ENCODE measurements around the gene KCNH5.

The KCNH5 gene

GRCh38 chr14:62663456-62663821 lies 381.8 kb downstream of the KCNH5 start:
- H3K36me3 Mint-ChIP-seq: no peaks in the 10 kb centered on the region
- H3K9me3 Mint-ChIP-seq: peaks cover 2% of the 10 kb centered on the region
- no peak overlapping the region for H3K4me3 Mint-ChIP-seq
- ATAC-seq (no peak), DNase-seq (ENCODE audit: low spot score in 2 of 2) (no peak)
- H3K4me1 Mint-ChIP-seq: no peaks in the 10 kb centered on the region
- no peak overlapping the region for H3K27ac Mint-ChIP-seq

DNA sequence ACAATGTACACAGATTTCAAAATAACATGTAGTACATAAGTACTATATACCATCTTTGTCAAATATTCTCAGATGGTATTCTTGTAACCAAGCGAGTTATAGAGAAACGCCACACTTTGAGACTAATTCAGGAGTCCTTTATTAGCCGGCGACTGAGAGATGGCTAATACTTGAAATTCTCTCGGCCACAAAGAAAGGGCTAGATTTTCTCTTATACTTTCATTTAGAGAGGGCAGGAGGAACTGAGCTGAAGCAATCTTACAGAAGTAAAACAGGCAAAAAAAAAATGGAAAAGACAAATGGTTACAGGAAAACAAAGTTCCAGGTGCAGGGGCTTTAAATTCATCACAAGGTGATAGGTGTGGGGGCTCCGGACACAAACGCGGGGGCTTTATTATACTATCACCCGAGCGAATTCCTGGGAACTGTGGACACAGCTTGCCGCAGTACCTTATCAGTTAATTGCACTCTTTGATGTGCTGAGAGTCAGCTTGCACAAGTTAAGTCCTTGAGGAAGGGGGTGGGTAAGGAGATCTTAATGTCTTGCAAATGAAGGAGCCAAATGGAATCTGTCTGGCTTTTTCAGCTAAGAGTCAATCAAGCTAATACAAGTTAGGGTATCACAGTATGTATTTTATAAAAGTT lies 382.3 kb downstream of the KCNH5 start:
- Mint-ChIP-seq H3K36me3 (no peaks in the 10 kb centered on the region), H3K4me1 (no peaks in the 10 kb centered on the region), H3K9me3 (peaks cover 2% of the 10 kb centered on the region), H3K4me3 (no peak overlapping the region), H3K27ac (no peak overlapping the region)
- DNase-seq (ENCODE audit: low spot score in 2 of 2): no peak
- no peak for ATAC-seq

- Mint-ChIP-seq H3K4me1 (no peaks in the 10 kb centered on the region), H3K27ac (no peak overlapping the region), H3K36me3 (no peaks in the 10 kb centered on the region), H3K4me3 (no peak overlapping the region), H3K9me3 (peaks cover 2% of the 10 kb centered on the region)
- DNase-seq (ENCODE audit: low spot score in 2 of 2) (no peak), ATAC-seq (no peak)
Observed at GRCh38 chr14:62661818-62662217, 383.4 kb downstream of the KCNH5 start.

DNA sequence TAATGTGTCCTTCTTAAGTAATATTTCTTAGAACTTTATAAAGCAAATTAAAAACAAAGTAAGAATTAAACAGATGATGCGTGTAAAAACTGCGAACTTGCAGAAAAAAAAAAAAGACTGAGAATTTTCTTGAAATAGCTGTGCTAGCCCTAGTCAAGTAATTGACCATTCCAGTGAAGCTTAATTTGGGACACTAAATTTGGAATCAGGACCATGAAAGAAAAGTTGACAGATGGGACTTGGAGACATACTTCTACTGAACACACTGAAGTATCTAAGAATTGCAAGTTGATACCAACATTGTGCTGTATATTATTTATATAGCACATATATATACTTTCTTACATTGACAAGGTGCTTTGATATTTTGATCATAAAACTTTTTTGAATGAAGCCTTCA lies 386.6 kb downstream of the KCNH5 start:
- Mint-ChIP-seq H3K4me3 (no peak overlapping the region), H3K4me1 (no peaks in the 10 kb centered on the region), H3K36me3 (no peaks in the 10 kb centered on the region), H3K9me3 (no peaks in the 10 kb centered on the region), H3K27ac (no peak overlapping the region)
- ATAC-seq (no peak), DNase-seq (ENCODE audit: low spot score in 2 of 2) (no peak)

DNA sequence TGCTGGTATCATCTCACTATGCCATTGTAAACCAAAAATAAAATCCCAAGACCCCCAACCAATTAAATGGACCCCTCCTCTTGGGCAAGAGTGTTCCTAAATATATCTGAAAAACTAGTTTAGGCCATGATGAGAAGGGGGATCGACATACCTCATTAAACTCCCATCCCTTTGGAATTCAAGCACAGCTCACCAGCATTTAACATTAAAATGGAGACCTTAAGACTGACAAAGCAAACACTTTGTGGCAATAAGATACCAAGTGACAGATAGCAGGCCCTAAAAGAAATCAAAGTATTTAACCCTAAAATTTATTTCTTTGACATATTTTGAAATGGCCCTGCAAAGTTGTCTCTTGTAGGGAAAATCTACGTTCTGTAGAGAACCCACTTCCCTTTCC lies 387.9 kb downstream of the KCNH5 start:
- H3K9me3 Mint-ChIP-seq: no peaks in the 10 kb centered on the region
- no peak overlapping the region for H3K4me3 Mint-ChIP-seq
- H3K36me3 Mint-ChIP-seq: no peaks in the 10 kb centered on the region
- DNase-seq (ENCODE audit: low spot score in 2 of 2): no peak
- H3K27ac Mint-ChIP-seq: no peak overlapping the region
- no peak for ATAC-seq
- H3K4me1 Mint-ChIP-seq: no peaks in the 10 kb centered on the region

- H3K36me3 Mint-ChIP-seq: no peaks in the 10 kb centered on the region
- DNase-seq (ENCODE audit: low spot score in 2 of 2) (no peak), ATAC-seq (no peak)
- no peak overlapping the region for H3K27ac Mint-ChIP-seq
- H3K9me3 Mint-ChIP-seq: no peaks in the 10 kb centered on the region
- H3K4me3 Mint-ChIP-seq: no peak overlapping the region
- no peaks in the 10 kb centered on the region for H3K4me1 Mint-ChIP-seq
Observed at GRCh38 chr14:62655166-62655565, 390.1 kb downstream of the KCNH5 start.

GRCh38 chr14:62654641-62655040 lies 390.6 kb downstream of the KCNH5 start:
- no peaks in the 10 kb centered on the region for H3K4me1 Mint-ChIP-seq
- no peaks in the 10 kb centered on the region for H3K9me3 Mint-ChIP-seq
- H3K27ac Mint-ChIP-seq: no peak overlapping the region

More at GRCh38 chr14:62654641-62655040, 390.6 kb downstream of the KCNH5 start:
- DNase-seq (ENCODE audit: low spot score in 2 of 2) (no peak), ATAC-seq (no peak)
- Mint-ChIP-seq H3K4me3 (no peak overlapping the region), H3K36me3 (no peaks in the 10 kb centered on the region)
